IPS-20b (cell line): ENCODE data around the gene TTC39B.

Experiments
- H3K27ac ChIP-seq: one replicate; pipeline ENCODE4 v1.5.1; 2013; ENCODE audit warnings: low read length
- H3K27me3 ChIP-seq: 2 replicates; pipeline ENCODE4 v1.6.1; 2013; ENCODE audit warnings: mild to moderate bottlenecking, low read length, inconsistent platforms; ENCODE audit not compliant: insufficient read depth
- H3K36me3 ChIP-seq: 2 replicates; pipeline ENCODE4 v1.6.1; 2013; ENCODE audit warnings: low read depth, mild to moderate bottlenecking, inconsistent platforms, low read length, moderate library complexity; ENCODE audit not compliant: insufficient read depth
- H3K4me1 ChIP-seq: 2 replicates; pipeline ENCODE4 v1.6.1; 2013; ENCODE audit warnings: mild to moderate bottlenecking, control low read depth, inconsistent platforms, low read length, moderate library complexity; ENCODE audit not compliant: insufficient read depth
- H3K4me3 ChIP-seq: 2 replicates; pipeline ENCODE4 v1.5.1; 2013; ENCODE audit warnings: mild to moderate bottlenecking, low read length, inconsistent platforms
- H3K9ac ChIP-seq: 2 replicates; pipeline ENCODE4 v1.6.1; 2013; ENCODE audit warnings: low read depth, mild to moderate bottlenecking, inconsistent platforms, low read length, moderate library complexity
- H3K9me3 ChIP-seq: 2 replicates; pipeline ENCODE4 v1.6.1; 2013; ENCODE audit warnings: mild to moderate bottlenecking, low read depth, low read length, inconsistent platforms; ENCODE audit not compliant: insufficient read depth

TTC39B gene

DNA sequence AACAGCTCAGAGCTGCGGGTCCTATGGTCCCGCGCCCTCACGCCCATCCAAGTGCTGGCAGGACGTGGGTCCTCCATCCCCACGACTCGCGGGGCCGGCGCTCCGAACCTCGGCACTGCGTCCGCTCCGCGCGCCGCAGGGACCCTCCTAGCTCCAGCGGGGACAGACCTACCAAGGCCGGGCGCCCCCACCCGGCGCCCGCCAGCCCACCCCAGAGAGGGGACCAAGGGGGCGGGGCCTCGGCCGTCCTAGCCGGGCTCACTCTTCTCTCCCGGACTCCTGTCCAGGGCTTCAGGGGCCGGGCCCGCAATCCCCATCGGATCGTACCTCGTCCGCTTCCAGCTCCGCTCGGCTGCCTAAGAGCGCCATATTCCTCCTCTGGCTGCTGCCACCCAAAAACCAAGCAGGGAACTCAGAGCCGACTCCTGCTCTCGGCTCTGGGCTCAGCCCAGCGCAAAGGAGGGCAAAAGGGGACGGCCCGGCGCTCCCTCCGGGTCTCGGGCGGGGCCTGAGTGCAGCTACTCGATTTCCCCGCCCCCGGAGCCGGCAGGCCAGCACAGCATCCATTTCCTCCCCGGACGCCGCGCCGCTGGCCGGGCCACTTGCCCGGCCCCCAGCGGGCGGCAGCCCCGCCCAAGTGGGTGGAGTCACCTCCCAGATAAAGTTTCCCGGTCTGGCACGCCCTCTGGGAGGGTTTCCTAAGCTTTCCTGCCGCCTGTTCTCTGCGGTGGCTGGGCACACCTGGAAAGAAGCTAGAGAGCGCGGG lies at the start of gene TTC39B:
Gene TTC39B (minus strand): TSS at position 460 of the 766 bp plus-strand sequence. CDS start 91 bp downstream, at position 369.
- Histone ChIP-seq H3K4me3 (peak within 1 kb of the TSS; percentile 95), H3K4me1 (no peaks in the 10 kb centered on the region; the same call in 1 of the 2 replicates), H3K36me3 (no peaks in the 10 kb centered on the region), H3K9me3 (no peaks in the 10 kb centered on the region), H3K9ac (peak within 1 kb of the TSS; percentile 82; the same call in 1 of the 2 replicates), H3K27me3 (peaks cover 17% of the 10 kb centered on the region; the same call in 1 of the 2 replicates), H3K27ac (no peak within 1 kb of the TSS)

- Histone ChIP-seq H3K9me3 (no peaks in the 10 kb centered on the region; the same call in 1 of the 2 replicates), H3K27ac (no peak overlapping the region), H3K36me3 (no peaks in the 10 kb centered on the region), H3K4me1 (peaks cover 12% of the 10 kb centered on the region), H3K9ac (peak overlapping the region; percentile 22; the same call in 1 of the 2 replicates), H3K27me3 (no peaks in the 10 kb centered on the region), H3K4me3 (no peak overlapping the region)
Measured at GRCh38 chr9:15355669-15356068, 48.7 kb upstream of the TTC39B start.

DNA sequence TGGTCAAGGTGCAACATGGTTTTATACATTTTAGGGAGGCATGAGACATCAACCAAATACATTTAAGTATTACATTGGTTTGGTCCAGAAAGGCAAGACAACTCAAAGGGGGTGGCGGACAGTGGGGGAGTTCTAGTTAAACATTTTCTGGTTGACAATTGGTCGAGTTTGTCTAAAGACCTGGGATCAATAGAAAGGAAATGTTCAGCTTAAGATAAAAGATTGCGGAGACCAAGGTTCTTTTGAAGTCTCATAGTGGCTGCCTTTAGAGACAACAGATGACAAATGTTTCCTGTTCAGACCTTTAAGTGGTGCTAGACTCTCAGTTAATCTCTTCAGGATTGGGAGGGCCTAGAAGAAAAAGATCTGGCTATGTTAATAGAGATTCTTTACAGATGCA lies 47.7 kb upstream of the TTC39B start:
- Histone ChIP-seq H3K36me3 (no peaks in the 10 kb centered on the region), H3K4me1 (peaks cover 12% of the 10 kb centered on the region), H3K27ac (no peak overlapping the region), H3K9me3 (no peaks in the 10 kb centered on the region; the same call in 1 of the 2 replicates), H3K9ac (peak overlapping the region; percentile 14; the same call in 1 of the 2 replicates), H3K4me3 (no peak overlapping the region), H3K27me3 (no peaks in the 10 kb centered on the region)

DNA sequence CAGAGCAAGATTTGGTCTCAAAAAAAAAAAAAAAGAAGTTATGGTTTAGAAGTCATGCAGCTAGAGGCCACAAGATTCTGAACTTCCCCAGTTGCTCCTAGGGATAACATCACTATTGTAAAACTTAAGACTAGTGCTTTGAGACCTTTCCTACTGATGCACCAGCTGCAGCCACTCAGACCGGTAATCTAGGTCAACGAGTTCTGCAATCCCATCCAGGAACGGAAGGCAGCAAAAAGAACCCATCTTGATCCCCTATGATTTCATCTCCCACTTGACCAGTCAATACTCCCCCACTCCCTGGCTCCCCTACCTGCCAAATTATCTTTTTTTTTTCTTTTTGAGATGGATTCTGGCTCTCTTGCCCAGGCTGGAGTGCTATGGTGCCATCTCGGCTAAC lies 46.9 kb upstream of the TTC39B start:
- Histone ChIP-seq H3K36me3 (no peaks in the 10 kb centered on the region), H3K9ac (no peak overlapping the region), H3K4me1 (peaks cover 12% of the 10 kb centered on the region), H3K4me3 (no peak overlapping the region), H3K27me3 (no peaks in the 10 kb centered on the region), H3K9me3 (no peaks in the 10 kb centered on the region; the same call in 1 of the 2 replicates), H3K27ac (no peak overlapping the region)

- H3K27me3 ChIP-seq: no peaks in the 10 kb centered on the region
- no peak overlapping the region for H3K27ac ChIP-seq
- H3K4me1 ChIP-seq: peaks cover 12% of the 10 kb centered on the region
Measured at GRCh38 chr9:15352306-15352705, 45.3 kb upstream of the TTC39B start.

GRCh38 chr9:15349892-15350761 lies 43.1 kb upstream of the TTC39B start:
- Histone ChIP-seq H3K9ac (no peak overlapping the region), H3K4me1 (peaks cover 8% of the 10 kb centered on the region), H3K27ac (no peak overlapping the region), H3K4me3 (no peak overlapping the region), H3K27me3 (no peaks in the 10 kb centered on the region), H3K9me3 (no peaks in the 10 kb centered on the region; the same call in 1 of the 2 replicates), H3K36me3 (no peaks in the 10 kb centered on the region)

More at GRCh38 chr9:15352306-15352705, 45.3 kb upstream of the TTC39B start:
- Histone ChIP-seq H3K9ac (no peak overlapping the region), H3K9me3 (no peaks in the 10 kb centered on the region; the same call in 1 of the 2 replicates), H3K36me3 (no peaks in the 10 kb centered on the region), H3K4me3 (no peak overlapping the region)

- Histone ChIP-seq H3K4me1 (0 out of 2 replicates have a peak, but pooled peaks cover 2% of the 10 kb centered on the region), H3K27ac (no peak overlapping the region), H3K36me3 (no peaks in the 10 kb centered on the region), H3K9ac (no peak overlapping the region), H3K9me3 (no peaks in the 10 kb centered on the region), H3K4me3 (no peak overlapping the region), H3K27me3 (no peaks in the 10 kb centered on the region)
Measured at GRCh38 chr9:15346837-15347236, 39.8 kb upstream of the TTC39B start.

DNA sequence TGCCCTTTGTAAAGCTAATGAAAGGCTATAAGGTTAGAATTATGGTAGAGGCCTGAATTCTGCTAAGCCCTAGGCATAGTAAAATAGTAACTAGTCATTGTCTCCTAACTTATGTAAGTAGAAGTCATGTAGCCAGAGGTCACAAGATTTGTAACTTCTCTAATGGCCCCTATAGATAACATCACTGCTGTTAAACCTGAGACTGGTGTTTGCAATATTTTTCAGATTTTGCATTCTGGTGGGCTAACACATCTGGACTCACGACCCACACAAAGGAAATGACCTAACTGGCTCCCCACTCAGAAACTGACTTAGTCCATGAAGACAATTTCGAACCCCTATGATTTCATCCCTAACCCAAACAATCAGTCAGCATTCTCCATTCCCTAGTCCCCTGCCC lies 37.2 kb upstream of the TTC39B start:
- Histone ChIP-seq H3K27ac (no peak overlapping the region), H3K9me3 (peaks cover 5% of the 10 kb centered on the region; the same call in 1 of the 2 replicates), H3K4me1 (0 out of 2 replicates have a peak, but pooled peaks cover 2% of the 10 kb centered on the region), H3K27me3 (no peaks in the 10 kb centered on the region), H3K36me3 (no peaks in the 10 kb centered on the region), H3K4me3 (no peak overlapping the region), H3K9ac (no peak overlapping the region)

DNA sequence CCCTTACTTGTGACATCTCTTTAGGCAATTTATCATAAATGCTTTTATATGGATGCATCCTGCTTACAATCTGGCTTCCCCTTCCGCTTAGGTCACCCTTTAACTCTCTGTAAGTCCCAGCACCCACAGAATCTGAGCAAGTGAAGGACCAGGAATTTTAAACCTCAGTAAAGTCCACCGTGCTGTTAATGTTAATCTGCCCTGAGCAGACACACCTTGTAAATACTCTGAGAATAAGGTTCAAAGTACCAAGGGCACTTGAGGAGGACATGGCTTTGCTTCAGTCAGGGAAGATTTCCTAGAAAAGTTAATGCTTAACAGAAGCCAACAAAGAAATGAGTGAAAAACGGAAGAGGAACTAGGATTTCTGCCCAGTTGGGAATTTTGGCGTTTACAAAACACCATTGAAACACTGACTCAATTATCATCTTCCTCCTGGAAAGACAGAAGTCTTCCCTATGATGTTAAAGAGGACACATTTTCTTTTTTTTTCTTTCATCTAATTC lies 26.4 kb upstream of the TTC39B start:
- no peak overlapping the region for H3K4me3 ChIP-seq
- H3K27ac ChIP-seq: no peak overlapping the region

DNA sequence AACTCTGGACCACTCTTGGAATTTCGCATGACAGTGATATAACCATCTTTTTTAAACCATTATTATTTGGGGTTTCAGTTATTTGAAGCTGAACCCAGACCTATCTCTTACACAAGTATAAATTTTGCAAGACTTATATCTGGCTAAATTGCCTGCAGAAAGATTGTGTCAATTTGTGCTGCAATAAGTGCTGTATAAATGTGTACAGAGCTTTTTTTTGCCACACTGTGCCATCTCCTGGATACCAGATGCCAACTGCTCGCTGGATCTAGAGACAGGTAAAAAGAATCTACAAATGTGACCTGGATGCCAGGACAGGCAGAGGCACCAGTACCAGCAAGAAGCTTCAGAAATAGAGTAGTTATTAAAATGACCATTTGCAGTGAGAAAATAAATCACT lies 25.9 kb upstream of the TTC39B start:
- Histone ChIP-seq H3K27ac (no peak overlapping the region), H3K9ac (no peak overlapping the region), H3K4me1 (no peaks in the 10 kb centered on the region), H3K9me3 (no peaks in the 10 kb centered on the region), H3K36me3 (no peaks in the 10 kb centered on the region), H3K4me3 (no peak overlapping the region), H3K27me3 (no peaks in the 10 kb centered on the region)

More for the DNA sequence above, 26.4 kb upstream of the TTC39B start:
- H3K9ac ChIP-seq: no peak overlapping the region
- no peaks in the 10 kb centered on the region for H3K4me1 ChIP-seq
- H3K36me3 ChIP-seq: no peaks in the 10 kb centered on the region
- no peaks in the 10 kb centered on the region for H3K9me3 ChIP-seq
- H3K27me3 ChIP-seq: no peaks in the 10 kb centered on the region

- no peaks in the 10 kb centered on the region for H3K4me1 ChIP-seq
- H3K9me3 ChIP-seq: peaks cover 3% of the 10 kb centered on the region
- H3K36me3 ChIP-seq: no peaks in the 10 kb centered on the region
- no peak overlapping the region for H3K9ac ChIP-seq
- no peaks in the 10 kb centered on the region for H3K27me3 ChIP-seq
- H3K4me3 ChIP-seq: no peak overlapping the region
- no peak overlapping the region for H3K27ac ChIP-seq
Measured at GRCh38 chr9:15329539-15330109, 22.6 kb upstream of the TTC39B start.
